Measurements from ENCODE around the gene LSG1.

Gene LSG1

GRCh38 chr3:194711286-194711685 is 39.3 kb upstream of the LSG1 start:
- H3K9ac ChIP-seq (ENCODE audit: insufficient read length), result no peak overlapping the region
- no peaks in the 10 kb centered on the region for H3K9me3 ChIP-seq (ENCODE audit: low read depth, low read length)
- no peak for TF ChIP-seq POLR2AphosphoS5 (IDR thresholded peaks at IDR 0.05; ENCODE audit: borderline replicate concordance, low read depth, low read length)
- TF ChIP-seq EZH2 (IDR thresholded peaks at IDR 0.05), result no peak
- TF ChIP-seq FOXP2 (optimal IDR thresholded peaks at IDR 0.05; ENCODE audit: control extremely low read depth, extremely low read length, insufficient read depth), result no peak
- H3K36me3 ChIP-seq (ENCODE audit: insufficient read depth, low read length), result no peaks in the 10 kb centered on the region
- H3K27ac ChIP-seq, result no peak overlapping the region
- no peak overlapping the region for H3K4me3 ChIP-seq
- DNase-seq (ENCODE audit: low read depth, low spot score), result no peak

GRCh38 chr3:194707147-194707540 is 35.2 kb upstream of the LSG1 start:
- no peak overlapping the region for H3K27ac ChIP-seq
- no peak for DNase-seq (ENCODE audit: low read depth, low spot score)
- H3K36me3 ChIP-seq (ENCODE audit: insufficient read depth, low read length), result no peaks in the 10 kb centered on the region
- H3K9ac ChIP-seq (ENCODE audit: insufficient read length), result no peak overlapping the region
- H3K9me3 ChIP-seq (ENCODE audit: low read depth, low read length), result no peaks in the 10 kb centered on the region
- H3K4me3 ChIP-seq, result no peak overlapping the region
- TF ChIP-seq FOXP2 (optimal IDR thresholded peaks at IDR 0.05; ENCODE audit: control extremely low read depth, extremely low read length, insufficient read depth) (no peak), POLR2AphosphoS5 (IDR thresholded peaks at IDR 0.05; ENCODE audit: borderline replicate concordance, low read depth, low read length) (no peak), EZH2 (IDR thresholded peaks at IDR 0.05) (no peak)

GRCh38 chr3:194705761-194706160 is 33.8 kb upstream of the LSG1 start:
- Histone ChIP-seq H3K9ac (ENCODE audit: insufficient read length) (no peak overlapping the region), H3K36me3 (ENCODE audit: insufficient read depth, low read length) (no peaks in the 10 kb centered on the region), H3K9me3 (ENCODE audit: low read depth, low read length) (no peaks in the 10 kb centered on the region), H3K27ac (no peak overlapping the region), H3K4me3 (no peak overlapping the region)
- TF ChIP-seq FOXP2 (optimal IDR thresholded peaks at IDR 0.05; ENCODE audit: control extremely low read depth, extremely low read length, insufficient read depth), result no peak
- no peak for TF ChIP-seq EZH2 (IDR thresholded peaks at IDR 0.05)
- TF ChIP-seq POLR2AphosphoS5 (IDR thresholded peaks at IDR 0.05; ENCODE audit: borderline replicate concordance, low read depth, low read length), result no peak
- DNase-seq (ENCODE audit: low read depth, low spot score), result no peak

DNA sequence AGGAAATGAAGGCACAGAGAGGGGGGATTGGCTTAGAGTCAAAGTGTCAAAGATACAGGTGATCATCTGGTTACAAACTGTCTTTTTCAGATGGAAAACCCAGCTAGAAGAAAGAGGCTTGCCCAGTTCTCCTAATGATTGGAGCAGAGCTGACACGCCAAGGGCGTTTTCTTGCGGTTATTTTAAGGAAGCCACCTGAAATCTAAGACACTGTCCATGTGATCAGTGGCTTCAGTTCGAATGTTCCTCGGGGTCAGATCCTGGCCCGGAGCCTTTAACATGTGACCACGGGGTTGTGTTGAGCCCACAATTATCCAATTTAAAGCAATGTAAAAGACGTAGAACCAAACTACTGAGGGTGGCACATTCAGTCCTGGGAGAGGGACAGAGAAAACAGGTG is 33.2 kb upstream of the LSG1 start:
- DNase-seq (ENCODE audit: low read depth, low spot score), result no peak
- Histone ChIP-seq H3K4me3 (no peak overlapping the region), H3K9me3 (ENCODE audit: low read depth, low read length) (no peaks in the 10 kb centered on the region), H3K9ac (ENCODE audit: insufficient read length) (no peak overlapping the region), H3K36me3 (ENCODE audit: insufficient read depth, low read length) (no peaks in the 10 kb centered on the region), H3K27ac (no peak overlapping the region)
- TF ChIP-seq POLR2AphosphoS5 (IDR thresholded peaks at IDR 0.05; ENCODE audit: borderline replicate concordance, low read depth, low read length) (no peak), FOXP2 (optimal IDR thresholded peaks at IDR 0.05; ENCODE audit: control extremely low read depth, extremely low read length, insufficient read depth) (no peak), EZH2 (IDR thresholded peaks at IDR 0.05) (no peak)

DNA sequence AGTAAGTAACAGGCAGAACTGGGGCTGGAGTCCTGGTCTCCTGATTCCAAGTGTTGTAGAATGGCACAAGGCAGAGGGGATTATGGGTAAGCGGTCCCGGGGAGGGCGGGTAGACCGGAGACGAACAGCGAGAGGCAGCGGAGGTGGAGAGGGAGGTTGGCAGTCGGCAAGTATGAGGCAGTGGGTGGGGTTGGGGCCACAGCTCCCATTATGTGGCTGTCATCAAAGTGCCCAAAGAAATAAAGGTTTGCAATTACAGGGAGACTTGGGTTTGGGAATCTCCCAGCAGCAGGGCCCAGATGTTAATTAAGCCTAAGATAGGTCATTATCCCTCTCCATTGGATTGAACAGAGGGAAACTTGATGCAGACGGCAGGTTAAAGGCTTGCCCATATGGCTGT is 30.6 kb upstream of the LSG1 start:
- no peak overlapping the region for H3K9ac ChIP-seq (ENCODE audit: insufficient read length)
- TF ChIP-seq FOXP2 (optimal IDR thresholded peaks at IDR 0.05; ENCODE audit: control extremely low read depth, extremely low read length, insufficient read depth) (no peak), POLR2AphosphoS5 (IDR thresholded peaks at IDR 0.05; ENCODE audit: borderline replicate concordance, low read depth, low read length) (no peak), EZH2 (IDR thresholded peaks at IDR 0.05) (no peak)
- no peak for DNase-seq (ENCODE audit: low read depth, low spot score)
- H3K9me3 ChIP-seq (ENCODE audit: low read depth, low read length), result no peaks in the 10 kb centered on the region; the same call in 1 of the 2 replicates
- H3K27ac ChIP-seq, result no peak overlapping the region
- H3K36me3 ChIP-seq (ENCODE audit: insufficient read depth, low read length), result no peaks in the 10 kb centered on the region
- no peak overlapping the region for H3K4me3 ChIP-seq

DNA sequence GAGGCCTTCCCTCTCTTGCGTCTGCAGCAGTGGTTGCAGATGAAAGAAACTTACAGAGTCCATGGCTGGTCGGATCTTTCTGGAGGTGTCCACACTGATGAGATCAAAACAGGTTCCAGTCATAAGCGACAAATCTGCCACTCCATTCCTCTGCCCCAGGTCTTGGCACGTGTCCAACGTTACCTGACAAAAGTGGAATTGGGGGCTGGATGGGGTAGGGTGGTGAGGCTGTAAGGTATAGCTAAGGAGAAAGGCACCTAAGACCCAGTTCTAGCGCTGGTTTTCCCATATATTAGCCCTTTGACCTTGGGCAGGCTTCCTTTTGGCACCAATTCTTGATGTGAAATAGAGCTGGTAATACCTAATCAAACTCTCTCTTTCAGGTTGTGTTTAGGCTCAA is 24.7 kb upstream of the LSG1 start:
- Histone ChIP-seq H3K9ac (ENCODE audit: insufficient read length) (no peak overlapping the region), H3K27ac (no peak overlapping the region), H3K36me3 (ENCODE audit: insufficient read depth, low read length) (no peaks in the 10 kb centered on the region), H3K4me3 (no peak overlapping the region), H3K9me3 (ENCODE audit: low read depth, low read length) (no peaks in the 10 kb centered on the region; the same call in 1 of the 2 replicates)
- DNase-seq (ENCODE audit: low read depth, low spot score), result no peak
- TF ChIP-seq POLR2AphosphoS5 (IDR thresholded peaks at IDR 0.05; ENCODE audit: borderline replicate concordance, low read depth, low read length) (no peak), FOXP2 (optimal IDR thresholded peaks at IDR 0.05; ENCODE audit: control extremely low read depth, extremely low read length, insufficient read depth) (no peak), EZH2 (IDR thresholded peaks at IDR 0.05) (no peak)

GRCh38 chr3:194691481-194692283 is 19.7 kb upstream of the LSG1 start:
- Histone ChIP-seq H3K36me3 (ENCODE audit: insufficient read depth, low read length) (peaks cover 5% of the 10 kb centered on the region), H3K27ac (peak overlapping the region; percentile 29; the same call in 1 of the 2 replicates), H3K9me3 (ENCODE audit: low read depth, low read length) (no peaks in the 10 kb centered on the region), H3K9ac (ENCODE audit: insufficient read length) (no peak overlapping the region), H3K4me3 (no peak overlapping the region)
- no peak for DNase-seq (ENCODE audit: low read depth, low spot score)
- TF ChIP-seq FOXP2 (optimal IDR thresholded peaks at IDR 0.05; ENCODE audit: control extremely low read depth, extremely low read length, insufficient read depth) (no peak), POLR2AphosphoS5 (IDR thresholded peaks at IDR 0.05; ENCODE audit: borderline replicate concordance, low read depth, low read length) (no peak), EZH2 (IDR thresholded peaks at IDR 0.05) (no peak)

DNA sequence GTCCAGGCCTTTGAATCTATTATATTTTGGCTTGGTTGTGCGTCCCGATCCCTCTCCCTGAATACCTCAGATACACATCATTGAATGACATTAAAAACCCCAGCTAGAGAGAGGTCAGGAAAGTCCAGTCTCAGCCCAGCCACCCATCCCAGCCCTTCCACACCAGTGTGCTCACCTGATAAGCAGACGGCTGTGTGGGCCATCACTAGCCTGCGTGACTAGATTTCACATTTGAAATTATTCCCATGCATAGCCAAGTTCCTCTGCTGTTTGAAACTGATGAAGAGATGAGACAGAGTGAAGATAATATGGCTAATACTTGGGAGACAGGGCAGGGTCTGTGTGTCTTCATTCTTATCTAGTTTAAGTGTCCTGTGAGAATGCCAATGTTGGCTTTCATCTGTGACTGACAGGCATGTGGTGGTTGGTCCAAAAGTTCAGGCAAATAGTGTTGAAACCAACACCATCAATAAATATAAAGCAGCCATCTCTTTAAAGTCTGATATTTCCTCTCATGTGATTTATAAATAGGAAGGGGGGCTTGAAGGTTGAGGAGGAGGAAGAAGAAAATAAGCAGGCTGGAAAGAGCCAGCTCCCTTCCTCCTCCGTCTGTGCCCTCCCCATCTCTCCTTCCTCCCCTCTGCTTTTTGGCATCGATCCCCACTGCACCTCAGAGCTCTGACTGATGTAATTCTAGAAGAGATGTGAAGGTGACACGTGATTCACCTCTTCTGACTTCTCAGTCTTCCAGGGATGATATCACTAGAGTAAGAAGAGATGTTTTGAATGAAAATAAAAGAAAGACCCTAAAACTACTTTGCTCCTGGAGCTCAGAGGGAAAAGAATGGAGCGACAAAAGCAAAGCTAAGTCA is 18.7 kb upstream of the LSG1 start:
- H3K4me3 ChIP-seq, result no peak overlapping the region
- peaks cover 5% of the 10 kb centered on the region for H3K36me3 ChIP-seq (ENCODE audit: insufficient read depth, low read length)
- no peak for DNase-seq (ENCODE audit: low read depth, low spot score)
- TF ChIP-seq EZH2 (IDR thresholded peaks at IDR 0.05), result no peak
- TF ChIP-seq POLR2AphosphoS5 (IDR thresholded peaks at IDR 0.05; ENCODE audit: borderline replicate concordance, low read depth, low read length), result no peak
- TF ChIP-seq FOXP2 (optimal IDR thresholded peaks at IDR 0.05; ENCODE audit: control extremely low read depth, extremely low read length, insufficient read depth), result no peak
- H3K9ac ChIP-seq (ENCODE audit: insufficient read length), result no peak overlapping the region
- H3K9me3 ChIP-seq (ENCODE audit: low read depth, low read length), result no peaks in the 10 kb centered on the region
- no peak overlapping the region for H3K27ac ChIP-seq
